GM23248 (cell line): ENCODE data around the gene NCK2.

Experiments
- EZH2 ChIP-seq: fragments of 200-600 bp; sonication (generic); IDR thresholded peaks from 2 replicates; pipeline ENCODE4 v1.6.1; 2018; ENCODE audit warnings: antibody characterized with exemption, mild to moderate bottlenecking; ENCODE audit not compliant: insufficient read depth, poor library complexity, severe bottlenecking
- EZH2phosphoT487 ChIP-seq: fragments of 200-600 bp; sonication (generic); IDR thresholded peaks from 2 replicates; pipeline ENCODE4 v1.6.1; 2018; ENCODE audit warnings: antibody characterized with exemption, moderate library complexity, mild to moderate bottlenecking, low read depth; ENCODE audit not compliant: insufficient read depth

- TF ChIP-seq EZH2 (no peak), EZH2phosphoT487 (no peak)
Measured at GRCh38 chr2:105906481-105906880, 161.8 kb downstream of the NCK2 start.
